HepG2 (cell line): Measurements from ENCODE around the gene ZFP62.

ENCODE experiments used
- CTCF ChIP-seq: sonication (generic); formaldehyde crosslinking; IDR thresholded peaks from 2 replicates; pipeline ENCODE4 v1.5.0; 2020; ENCODE audit warnings: mild to moderate bottlenecking, missing genetic modification reagents, moderate library complexity
- HOXD1 ChIP-seq: sonication (generic); formaldehyde crosslinking; IDR thresholded peaks from 2 replicates; pipeline ENCODE4 v1.5.0; 2020; ENCODE audit warnings: missing genetic modification reagents

GRCh38 chr5:180853848-180854176 is 7.3 kb downstream of the ZFP62 start:
- TF ChIP-seq HOXD1 (CRISPR knock-in tag) (no peak), CTCF (no peak)
